ENCODE data around the gene USP6. TPM values are rescaled to one million over a fixed set of nuclear protein-coding genes. Genes with fewer than 3 reads are reported as not detected.
"Not testable (repeated sequence)": the region's sequence is repeated elsewhere in the genome, so short reads cannot be mapped to it uniquely, and the experiment has no call there.

The USP6 gene
- total RNA-seq, 1 donor from 2014 or later: 0.08 TPM

- DNase-seq (ENCODE audit: low spot score): not testable (repeated sequence)
These were observed 6.2 kb downstream of the USP6 start for GRCh38 chr17:5122056-5122455.

DNA sequence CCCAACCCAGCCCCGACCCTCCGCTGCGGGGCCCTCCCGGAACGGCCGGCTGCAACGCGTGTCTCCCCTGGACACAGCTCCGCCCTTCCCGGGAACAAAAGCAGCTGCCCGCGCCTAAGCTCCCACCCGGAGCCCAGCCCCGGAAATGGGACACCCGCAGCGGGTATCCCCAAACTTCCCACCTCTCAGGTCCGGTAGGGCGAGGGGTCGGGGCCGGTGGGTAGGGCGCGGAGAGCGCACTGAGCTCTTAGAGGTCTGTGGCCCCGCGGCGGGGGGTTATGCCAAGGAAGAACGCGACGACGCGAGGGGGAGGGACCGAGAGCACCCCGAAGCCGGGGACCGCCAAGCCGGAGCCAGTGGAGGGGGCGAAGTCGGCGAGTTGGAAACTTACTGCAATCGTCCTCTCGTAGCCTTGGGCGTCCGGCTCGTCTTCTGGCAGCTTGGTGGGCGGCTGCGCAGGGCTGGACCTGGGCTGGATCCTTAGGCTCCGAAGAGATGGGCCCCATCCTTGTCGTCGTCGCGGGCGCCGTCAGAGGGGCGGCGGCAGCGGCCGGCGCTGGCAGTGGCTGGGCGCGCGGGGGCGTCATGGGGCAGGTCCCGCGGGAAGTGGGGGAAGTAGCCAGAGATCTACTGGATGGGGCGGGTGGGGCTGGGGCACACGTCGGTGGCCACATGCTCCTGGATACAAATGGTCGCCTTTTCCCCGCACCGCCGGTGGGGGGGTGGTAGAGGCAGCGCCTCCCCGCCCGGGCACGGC, 6.9 kb downstream of the USP6 start:
- peak; percentile 44 for DNase-seq (ENCODE audit: low spot score)

GRCh38 chr17:5123343-5124124, 7.7 kb downstream of the USP6 start:
- peak; percentile 32 for DNase-seq (ENCODE audit: low spot score)

- DNase-seq (ENCODE audit: low spot score): peak; percentile 24
These were observed 8.4 kb downstream of the USP6 start for GRCh38 chr17:5124125-5124760.

DNA sequence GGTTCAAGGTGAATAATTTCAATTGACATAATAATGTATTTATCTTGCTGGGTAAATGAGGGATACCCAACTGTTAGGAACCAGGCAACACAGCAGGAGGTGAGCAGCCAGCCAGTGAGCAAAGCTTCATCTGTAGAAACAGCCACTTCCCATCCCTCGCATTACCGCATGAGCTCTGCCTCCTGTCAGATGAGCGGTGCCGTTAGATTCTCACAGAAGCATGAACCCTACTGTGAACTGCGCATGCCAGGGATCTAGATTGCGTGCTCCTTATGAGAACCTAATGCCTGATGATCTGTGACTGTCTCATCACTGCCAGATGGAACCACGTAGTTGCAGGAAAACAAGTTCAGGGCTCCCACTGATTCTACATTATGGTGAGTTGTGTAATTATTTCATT, 9.1 kb downstream of the USP6 start:
- DNase-seq (ENCODE audit: low spot score): not testable (repeated sequence)

DNA sequence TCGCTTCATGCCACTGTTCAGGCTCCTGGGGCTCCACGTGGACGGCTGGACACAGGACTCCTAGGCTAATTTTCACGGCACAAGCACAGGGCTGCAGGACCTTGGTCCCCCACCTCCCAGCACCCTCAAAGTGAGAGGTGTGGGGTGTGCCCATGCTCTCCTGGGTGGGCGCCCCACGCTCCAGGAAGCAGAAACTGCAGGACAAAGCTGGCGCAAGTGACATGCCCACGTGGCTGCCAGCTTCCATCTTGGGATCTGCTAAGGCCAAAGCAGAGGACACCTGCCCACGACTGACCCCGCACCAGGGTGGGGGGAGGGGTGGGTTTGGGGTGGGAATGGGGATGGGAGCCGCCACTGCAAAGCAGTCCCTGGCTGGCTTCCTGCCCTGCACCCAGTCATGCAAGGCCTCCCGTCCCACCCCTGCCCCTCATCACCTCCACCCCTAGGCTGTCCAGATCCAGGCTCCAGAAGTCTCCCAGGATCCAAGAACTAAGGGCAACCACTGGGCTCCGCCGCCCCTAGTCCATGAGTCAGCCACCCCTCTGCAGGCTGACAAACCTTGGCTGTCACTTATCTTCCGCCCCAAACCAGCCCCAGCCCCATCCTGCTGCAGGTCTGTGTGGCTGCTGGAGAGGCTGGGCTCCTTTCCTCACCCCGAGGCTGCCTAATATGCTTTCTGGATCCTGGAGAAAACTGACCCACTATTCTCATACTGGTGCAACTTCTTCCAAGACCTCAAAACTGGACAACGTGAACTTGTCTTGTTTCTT, 11.1 kb downstream of the USP6 start:
- no peak for DNase-seq (ENCODE audit: low spot score)

GRCh38 chr17:5127910-5128309, 12.1 kb downstream of the USP6 start:
- no peak for DNase-seq (ENCODE audit: low spot score)

- not testable (repeated sequence) for DNase-seq (ENCODE audit: low spot score)
These were observed 12.6 kb downstream of the USP6 start for GRCh38 chr17:5128387-5128786.

DNA sequence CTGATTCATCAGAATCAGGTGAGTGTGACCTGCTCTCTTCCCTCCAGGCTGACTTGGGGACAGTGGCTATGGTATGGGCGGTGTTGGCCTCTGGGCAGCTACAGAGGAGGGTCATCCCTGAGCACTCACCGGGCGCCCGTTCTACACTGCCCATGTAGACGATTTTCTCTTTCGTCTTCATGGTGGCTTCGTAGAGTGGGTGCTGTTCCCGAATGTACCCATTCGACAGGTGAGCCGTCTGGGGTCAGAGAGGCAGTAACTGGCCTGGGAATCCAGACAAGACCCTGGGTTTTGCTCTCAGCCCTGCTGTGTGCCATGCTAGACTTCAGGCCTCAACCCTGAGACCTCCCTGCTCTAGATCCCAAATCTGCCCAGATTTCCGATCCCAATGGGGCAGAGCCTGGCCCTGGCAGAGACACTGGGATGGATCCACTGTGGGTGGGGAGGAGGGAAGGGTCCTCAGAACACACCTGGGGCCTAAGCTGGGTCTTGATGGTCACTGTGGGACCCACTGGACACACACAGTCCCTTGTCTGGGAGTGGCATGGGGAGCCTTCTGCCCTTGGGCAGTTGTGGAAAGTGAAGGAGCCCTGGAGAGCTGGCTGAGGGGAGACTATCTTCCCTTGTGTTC, 13.2 kb downstream of the USP6 start:
- peak; percentile 30 for DNase-seq (ENCODE audit: low spot score)

- not testable (repeated sequence) for DNase-seq (ENCODE audit: low spot score)
These were observed 13.9 kb downstream of the USP6 start for GRCh38 chr17:5129770-5130169.

- DNase-seq (ENCODE audit: low spot score): peak; percentile 30
These were observed 14.4 kb downstream of the USP6 start for GRCh38 chr17:5130261-5130660.

GRCh38 chr17:5130687-5131086, 14.9 kb downstream of the USP6 start:
- DNase-seq (ENCODE audit: low spot score): not testable (repeated sequence)

- DNase-seq (ENCODE audit: low spot score): peak; percentile 34
These were observed 15.4 kb downstream of the USP6 start for GRCh38 chr17:5131146-5131715.

DNA sequence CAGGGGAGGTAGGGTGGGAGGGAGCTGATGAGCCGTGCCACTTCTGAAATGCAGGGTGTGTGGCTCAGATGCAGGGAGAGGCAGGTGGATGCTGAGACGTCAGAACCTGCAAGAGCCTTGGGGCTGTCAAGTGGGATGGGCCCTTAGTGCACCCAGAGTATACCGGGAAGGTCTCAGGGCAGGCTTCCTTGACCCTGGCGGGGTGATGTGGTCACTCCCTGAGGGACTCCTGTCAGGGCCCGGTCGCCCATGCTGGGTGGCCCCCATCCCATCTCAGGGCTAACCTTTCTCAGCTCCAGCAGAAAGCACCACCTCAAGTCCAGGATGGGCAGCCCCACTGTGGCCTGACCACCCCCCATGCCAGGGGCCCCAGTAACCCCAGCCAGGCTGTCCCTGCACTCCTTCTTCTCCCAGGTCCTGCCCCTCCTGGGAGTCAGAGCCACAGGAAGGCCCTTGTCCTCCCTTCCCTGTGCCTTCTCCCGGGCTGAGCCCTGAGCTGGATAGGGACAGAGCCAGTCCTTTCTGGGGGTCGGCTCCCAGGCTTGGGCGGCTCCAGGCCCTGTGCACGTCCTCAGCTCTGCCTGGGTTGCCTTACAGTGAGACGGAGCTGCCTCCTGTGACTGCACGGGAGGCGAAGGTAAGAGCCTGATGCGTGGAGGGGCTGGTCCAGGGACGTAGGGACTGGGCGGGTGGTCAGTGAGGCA, 16.1 kb downstream of the USP6 start:
- DNase-seq (ENCODE audit: low spot score): peak; percentile 29

DNA sequence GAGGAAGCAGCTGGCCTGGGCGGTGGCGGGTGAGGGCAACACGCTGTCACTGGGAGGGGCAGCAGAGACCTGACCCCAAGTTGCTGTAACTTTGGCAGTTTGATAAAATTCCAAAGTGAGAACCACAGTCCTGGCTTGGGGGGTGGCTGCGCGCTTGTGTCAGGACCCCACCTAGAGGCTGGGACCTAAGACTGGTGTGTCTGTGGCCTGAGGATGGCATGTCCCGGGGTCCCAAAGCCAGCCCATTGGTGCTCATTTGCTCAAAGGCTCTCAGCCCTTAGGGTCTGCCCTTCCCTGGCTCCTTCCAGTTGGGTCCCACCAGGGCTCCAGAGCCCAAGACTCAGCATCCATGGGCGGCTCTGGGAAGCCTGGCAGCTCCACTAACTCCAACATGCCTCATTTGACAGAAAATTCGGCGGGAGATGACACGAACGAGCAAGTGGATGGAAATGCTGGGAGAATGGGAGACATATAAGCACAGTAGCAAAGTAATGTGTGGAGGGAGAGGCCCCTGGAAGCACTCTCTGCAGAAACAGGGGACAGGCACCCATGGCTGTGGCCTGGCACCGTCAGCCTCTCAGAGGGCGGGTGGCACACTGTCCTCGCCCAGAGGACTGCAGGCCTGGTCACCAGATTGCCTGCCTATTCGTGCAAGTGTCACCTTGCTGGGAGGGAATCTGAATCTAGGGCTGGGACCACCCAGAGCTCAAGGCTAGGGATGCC, 16.8 kb downstream of the USP6 start:
- not testable (repeated sequence) for DNase-seq (ENCODE audit: low spot score)

GRCh38 chr17:5133311-5133710, 17.5 kb downstream of the USP6 start:
- DNase-seq (ENCODE audit: low spot score): no peak

- not testable (repeated sequence) for DNase-seq (ENCODE audit: low spot score)
These were observed 18.1 kb downstream of the USP6 start for GRCh38 chr17:5133961-5134360.

GRCh38 chr17:5134571-5134970, 18.7 kb downstream of the USP6 start:
- DNase-seq (ENCODE audit: low spot score): not testable (repeated sequence)

GRCh38 chr17:5135131-5135712, 19.4 kb downstream of the USP6 start:
- DNase-seq (ENCODE audit: low spot score): not testable (repeated sequence)

All from ureter (tissue), 1 donor.